ENCODE measurements around the gene LIPG.

Gene LIPG

GRCh38 chr18:49621717-49622351, 60.0 kb downstream of the LIPG start:
- ATAC-seq = no peak
- TF ChIP-seq ZNF8 (CRISPR knock-in tag; IDR thresholded peaks at IDR 0.05) = no peak
- TF ChIP-seq TOX (CRISPR knock-in tag; IDR thresholded peaks at IDR 0.05; ENCODE audit: borderline replicate concordance) = no peak
- TF ChIP-seq ARNTL (CRISPR knock-in tag; IDR thresholded peaks at IDR 0.05; ENCODE audit: borderline replicate concordance, low read depth) = no peak
- TF ChIP-seq PPARA (CRISPR knock-in tag; IDR thresholded peaks at IDR 0.05; ENCODE audit: borderline replicate concordance) = no peak
- no peak for TF ChIP-seq ZC3H10 (CRISPR knock-in tag; IDR thresholded peaks at IDR 0.05)
- TF ChIP-seq ESRRG (CRISPR knock-in tag; IDR thresholded peaks at IDR 0.05) = no peak
- no peak for TF ChIP-seq ISL1 (CRISPR knock-in tag; IDR thresholded peaks at IDR 0.05)
- TF ChIP-seq, protein P1, sequence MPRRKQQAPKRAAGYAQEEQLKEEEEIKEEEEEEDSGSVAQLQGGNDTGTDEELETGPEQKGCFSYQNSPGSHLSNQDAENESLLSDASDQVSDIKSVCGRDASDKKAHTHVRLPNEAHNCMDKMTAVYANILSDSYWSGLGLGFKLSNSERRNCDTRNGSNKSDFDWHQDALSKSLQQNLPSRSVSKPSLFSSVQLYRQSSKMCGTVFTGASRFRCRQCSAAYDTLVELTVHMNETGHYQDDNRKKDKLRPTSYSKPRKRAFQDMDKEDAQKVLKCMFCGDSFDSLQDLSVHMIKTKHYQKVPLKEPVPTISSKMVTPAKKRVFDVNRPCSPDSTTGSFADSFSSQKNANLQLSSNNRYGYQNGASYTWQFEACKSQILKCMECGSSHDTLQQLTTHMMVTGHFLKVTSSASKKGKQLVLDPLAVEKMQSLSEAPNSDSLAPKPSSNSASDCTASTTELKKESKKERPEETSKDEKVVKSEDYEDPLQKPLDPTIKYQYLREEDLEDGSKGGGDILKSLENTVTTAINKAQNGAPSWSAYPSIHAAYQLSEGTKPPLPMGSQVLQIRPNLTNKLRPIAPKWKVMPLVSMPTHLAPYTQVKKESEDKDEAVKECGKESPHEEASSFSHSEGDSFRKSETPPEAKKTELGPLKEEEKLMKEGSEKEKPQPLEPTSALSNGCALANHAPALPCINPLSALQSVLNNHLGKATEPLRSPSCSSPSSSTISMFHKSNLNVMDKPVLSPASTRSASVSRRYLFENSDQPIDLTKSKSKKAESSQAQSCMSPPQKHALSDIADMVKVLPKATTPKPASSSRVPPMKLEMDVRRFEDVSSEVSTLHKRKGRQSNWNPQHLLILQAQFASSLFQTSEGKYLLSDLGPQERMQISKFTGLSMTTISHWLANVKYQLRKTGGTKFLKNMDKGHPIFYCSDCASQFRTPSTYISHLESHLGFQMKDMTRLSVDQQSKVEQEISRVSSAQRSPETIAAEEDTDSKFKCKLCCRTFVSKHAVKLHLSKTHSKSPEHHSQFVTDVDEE (CRISPR knock-in tag; IDR thresholded peaks at IDR 0.05) = no peak
- no peak for TF ChIP-seq BACH2 (CRISPR knock-in tag; IDR thresholded peaks at IDR 0.05; ENCODE audit: borderline replicate concordance)
- no peak for TF ChIP-seq CSDC2 (CRISPR knock-in tag; IDR thresholded peaks at IDR 0.05)
- TF ChIP-seq, protein P2, sequence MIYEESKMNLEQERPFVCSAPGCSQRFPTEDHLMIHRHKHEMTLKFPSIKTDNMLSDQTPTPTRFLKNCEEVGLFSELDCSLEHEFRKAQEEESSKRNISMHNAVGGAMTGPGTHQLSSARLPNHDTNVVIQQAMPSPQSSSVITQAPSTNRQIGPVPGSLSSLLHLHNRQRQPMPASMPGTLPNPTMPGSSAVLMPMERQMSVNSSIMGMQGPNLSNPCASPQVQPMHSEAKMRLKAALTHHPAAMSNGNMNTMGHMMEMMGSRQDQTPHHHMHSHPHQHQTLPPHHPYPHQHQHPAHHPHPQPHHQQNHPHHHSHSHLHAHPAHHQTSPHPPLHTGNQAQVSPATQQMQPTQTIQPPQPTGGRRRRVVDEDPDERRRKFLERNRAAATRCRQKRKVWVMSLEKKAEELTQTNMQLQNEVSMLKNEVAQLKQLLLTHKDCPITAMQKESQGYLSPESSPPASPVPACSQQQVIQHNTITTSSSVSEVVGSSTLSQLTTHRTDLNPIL (CRISPR knock-in tag; IDR thresholded peaks at IDR 0.05; ENCODE audit: low read depth) = no peak
- TF ChIP-seq GLIS3 (CRISPR knock-in tag; IDR thresholded peaks at IDR 0.05) = no peak
- TF ChIP-seq SNAI2 (CRISPR knock-in tag; IDR thresholded peaks at IDR 0.05) = no peak

GRCh38 chr18:49623571-49623970, 61.7 kb downstream of the LIPG start:
- TF ChIP-seq ESRRG (CRISPR knock-in tag; IDR thresholded peaks at IDR 0.05) (no peak), ZC3H10 (CRISPR knock-in tag; IDR thresholded peaks at IDR 0.05) (no peak), GLIS3 (CRISPR knock-in tag; IDR thresholded peaks at IDR 0.05) (no peak), ZNF565 (CRISPR knock-in tag; conservative IDR thresholded peaks at IDR 0.05; ENCODE audit: low read depth) (no peak), ARNTL (CRISPR knock-in tag; IDR thresholded peaks at IDR 0.05; ENCODE audit: borderline replicate concordance, low read depth) (no peak), TOX (CRISPR knock-in tag; IDR thresholded peaks at IDR 0.05; ENCODE audit: borderline replicate concordance) (no peak), RARB (CRISPR knock-in tag; IDR thresholded peaks at IDR 0.05) (no peak)
- TF ChIP-seq, protein P2 (CRISPR knock-in tag; IDR thresholded peaks at IDR 0.05; ENCODE audit: low read depth) = no peak
- no peak for ATAC-seq

DNA sequence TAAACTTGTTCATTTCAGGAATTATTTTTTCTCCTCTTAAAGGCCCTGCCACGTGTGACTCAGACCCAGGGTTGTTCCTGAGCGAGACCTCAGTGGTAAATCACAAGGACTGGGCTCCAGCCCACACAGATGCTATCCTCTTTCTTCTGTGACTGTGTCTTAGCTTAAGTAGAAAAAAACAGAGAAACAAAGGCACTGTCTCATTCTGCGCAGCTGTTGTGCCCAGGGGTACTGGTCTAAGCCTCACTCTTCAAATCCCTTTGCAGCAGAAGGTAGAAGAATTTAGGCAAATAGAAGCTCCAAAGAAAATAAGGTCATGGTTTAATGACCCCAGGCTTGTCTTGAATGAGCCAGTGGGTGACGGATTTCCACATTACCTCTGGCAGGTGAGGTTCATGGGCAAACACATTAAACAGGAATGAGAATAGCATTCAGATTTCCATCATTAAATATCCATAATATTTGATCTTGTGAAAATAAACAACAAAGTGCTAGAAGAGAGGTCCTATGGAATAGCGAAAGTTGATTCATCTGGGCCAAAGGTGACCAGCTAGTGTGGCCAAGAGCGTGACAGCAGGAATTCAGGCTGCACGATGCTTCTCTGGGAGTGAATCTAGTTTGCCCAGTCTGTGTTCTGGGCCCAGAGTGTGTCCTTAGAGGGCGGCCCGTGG, 63.3 kb downstream of the LIPG start:
- no peak for ATAC-seq
- TF ChIP-seq RARB (CRISPR knock-in tag; IDR thresholded peaks at IDR 0.05) (no peak), ISL1 (CRISPR knock-in tag; IDR thresholded peaks at IDR 0.05) (no peak), OSR1 (CRISPR knock-in tag; IDR thresholded peaks at IDR 0.05) (no peak), ZFP30 (CRISPR knock-in tag; IDR thresholded peaks at IDR 0.05) (no peak), ZNF70 (CRISPR knock-in tag; IDR thresholded peaks at IDR 0.05) (no peak), GLIS3 (CRISPR knock-in tag; IDR thresholded peaks at IDR 0.05) (no peak), PPARA (CRISPR knock-in tag; IDR thresholded peaks at IDR 0.05; ENCODE audit: borderline replicate concordance) (no peak)
- TF ChIP-seq, protein P2 (CRISPR knock-in tag; IDR thresholded peaks at IDR 0.05; ENCODE audit: low read depth) = no peak
- TF ChIP-seq, protein P3, sequence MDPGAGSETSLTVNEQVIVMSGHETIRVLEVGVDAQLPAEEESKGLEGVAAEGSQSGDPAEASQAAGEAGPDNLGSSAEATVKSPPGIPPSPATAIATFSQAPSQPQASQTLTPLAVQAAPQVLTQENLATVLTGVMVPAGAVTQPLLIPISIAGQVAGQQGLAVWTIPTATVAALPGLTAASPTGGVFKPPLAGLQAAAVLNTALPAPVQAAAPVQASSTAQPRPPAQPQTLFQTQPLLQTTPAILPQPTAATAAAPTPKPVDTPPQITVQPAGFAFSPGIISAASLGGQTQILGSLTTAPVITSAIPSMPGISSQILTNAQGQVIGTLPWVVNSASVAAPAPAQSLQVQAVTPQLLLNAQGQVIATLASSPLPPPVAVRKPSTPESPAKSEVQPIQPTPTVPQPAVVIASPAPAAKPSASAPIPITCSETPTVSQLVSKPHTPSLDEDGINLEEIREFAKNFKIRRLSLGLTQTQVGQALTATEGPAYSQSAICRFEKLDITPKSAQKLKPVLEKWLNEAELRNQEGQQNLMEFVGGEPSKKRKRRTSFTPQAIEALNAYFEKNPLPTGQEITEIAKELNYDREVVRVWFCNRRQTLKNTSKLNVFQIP (CRISPR knock-in tag; IDR thresholded peaks at IDR 0.05; ENCODE audit: borderline replicate concordance, low read depth) = no peak

All from SK-N-SH treated with all-trans-retinoic acid at 6 μM for 48 hours (cell line).